Upper lobe of right lung (tissue), 1 donor: ENCODE data around the gene WWOX. TPM values are rescaled to one million over a fixed set of nuclear protein-coding genes. Genes with fewer than 3 reads are reported as not detected.
A peak's percentile ranks its signal among the peaks of the same experiment; 100 is the strongest.

Experiments used
- ATAC-seq: fragments of 200-7000 bp; cut with Tn5 transposase; one replicate; pipeline ENCODE4 v1.9.1; 2020; ENCODE audit warnings: mild to moderate bottlenecking, moderate library complexity
- DNase-seq: peaks from one replicate; pipeline ENCODE4 v3.0.0-alpha.2; 2020
- H3K27ac ChIP-seq: fragments of 200-600 bp; one replicate; pipeline ENCODE4 v1.8.0; 2022
- H3K27me3 ChIP-seq: fragments of 200-600 bp; one replicate; pipeline ENCODE4 v1.8.0; 2022; ENCODE audit warnings: mild to moderate bottlenecking
- H3K36me3 ChIP-seq: fragments of 200-600 bp; one replicate; pipeline ENCODE4 v1.8.0; 2022
- H3K4me1 ChIP-seq: fragments of 200-600 bp; one replicate; pipeline ENCODE4 v1.8.0; 2022
- H3K4me3 ChIP-seq: fragments of 200-600 bp; one replicate; pipeline ENCODE4 v1.8.0; 2022; ENCODE audit warnings: mild to moderate bottlenecking
- H3K9me3 ChIP-seq: fragments of 200-600 bp; one replicate; pipeline ENCODE4 v1.8.0; 2022
- intact Hi-C: fragments of 100-400 bp; cut with DNase I; formaldehyde crosslinking; loops from one replicate; pipeline ENCODE4 v1.11.0; 2022
- total RNA-seq: library from RNA; stranded (reverse); fragmentation: NEBNext Ultra II Directional; extraction: Animal tissue kit (Norgen Biotek cat#: 25700); gene quantifications from one replicate; pipeline ENCODE4 v1.2.1, GENCODE V29; 2021
- TF ChIP-seq, protein P1 (sequence below): fragments of 200-600 bp; IDR thresholded peaks from one replicate; pipeline ENCODE4 v1.8.0; 2022; ENCODE audit warnings: antibody characterized with exemption
- donor health status: DM: no; HTN: yes; CAD: no; lungs with severe emphysema.

The WWOX gene
- total RNA-seq, 1 donor from 2014 or later = 17.0 TPM

- Histone ChIP-seq H3K36me3 (no peaks in the 10 kb centered on the region), H3K27me3 (no peaks in the 10 kb centered on the region), H3K27ac (no peak overlapping the region), H3K4me3 (no peak overlapping the region), H3K4me1 (no peaks in the 10 kb centered on the region), H3K9me3 (no peaks in the 10 kb centered on the region)
- TF ChIP-seq, protein P1, sequence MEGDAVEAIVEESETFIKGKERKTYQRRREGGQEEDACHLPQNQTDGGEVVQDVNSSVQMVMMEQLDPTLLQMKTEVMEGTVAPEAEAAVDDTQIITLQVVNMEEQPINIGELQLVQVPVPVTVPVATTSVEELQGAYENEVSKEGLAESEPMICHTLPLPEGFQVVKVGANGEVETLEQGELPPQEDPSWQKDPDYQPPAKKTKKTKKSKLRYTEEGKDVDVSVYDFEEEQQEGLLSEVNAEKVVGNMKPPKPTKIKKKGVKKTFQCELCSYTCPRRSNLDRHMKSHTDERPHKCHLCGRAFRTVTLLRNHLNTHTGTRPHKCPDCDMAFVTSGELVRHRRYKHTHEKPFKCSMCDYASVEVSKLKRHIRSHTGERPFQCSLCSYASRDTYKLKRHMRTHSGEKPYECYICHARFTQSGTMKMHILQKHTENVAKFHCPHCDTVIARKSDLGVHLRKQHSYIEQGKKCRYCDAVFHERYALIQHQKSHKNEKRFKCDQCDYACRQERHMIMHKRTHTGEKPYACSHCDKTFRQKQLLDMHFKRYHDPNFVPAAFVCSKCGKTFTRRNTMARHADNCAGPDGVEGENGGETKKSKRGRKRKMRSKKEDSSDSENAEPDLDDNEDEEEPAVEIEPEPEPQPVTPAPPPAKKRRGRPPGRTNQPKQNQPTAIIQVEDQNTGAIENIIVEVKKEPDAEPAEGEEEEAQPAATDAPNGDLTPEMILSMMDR = no peak
- DNase-seq = no peak
- ATAC-seq = peak; percentile 80
- intact Hi-C loops = no loop called here
Measured at GRCh38 chr16:78298986-78299385, 199.5 kb downstream of the WWOX start.

GRCh38 chr16:78300469-78300868 is 201.0 kb downstream of the WWOX start:
- Histone ChIP-seq H3K9me3 (no peaks in the 10 kb centered on the region), H3K4me1 (no peaks in the 10 kb centered on the region), H3K36me3 (no peaks in the 10 kb centered on the region), H3K27ac (no peak overlapping the region), H3K4me3 (no peak overlapping the region), H3K27me3 (no peaks in the 10 kb centered on the region)
- TF ChIP-seq, protein P1 = no peak
- ATAC-seq (no peak), DNase-seq (no peak)
- intact Hi-C loops = no loop called here

- ATAC-seq (no peak), DNase-seq (no peak)
- Histone ChIP-seq H3K27ac (no peak overlapping the region), H3K36me3 (no peaks in the 10 kb centered on the region), H3K4me1 (no peaks in the 10 kb centered on the region), H3K4me3 (no peak overlapping the region), H3K27me3 (no peaks in the 10 kb centered on the region), H3K9me3 (no peaks in the 10 kb centered on the region)
- TF ChIP-seq, protein P1 = no peak
- intact Hi-C loops = no loop called here
Measured at GRCh38 chr16:78303946-78304345, 204.5 kb downstream of the WWOX start.

- H3K9me3 ChIP-seq = no peaks in the 10 kb centered on the region
- no peaks in the 10 kb centered on the region for H3K4me1 ChIP-seq
- TF ChIP-seq, protein P1 = no peak
- no peaks in the 10 kb centered on the region for H3K36me3 ChIP-seq
- H3K4me3 ChIP-seq = no peak overlapping the region
- H3K27me3 ChIP-seq = no peaks in the 10 kb centered on the region
- ATAC-seq = no peak
- DNase-seq = no peak
- intact Hi-C loops = no loop called here
- H3K27ac ChIP-seq = no peak overlapping the region
Measured at GRCh38 chr16:78306361-78306760, 206.9 kb downstream of the WWOX start.

DNA sequence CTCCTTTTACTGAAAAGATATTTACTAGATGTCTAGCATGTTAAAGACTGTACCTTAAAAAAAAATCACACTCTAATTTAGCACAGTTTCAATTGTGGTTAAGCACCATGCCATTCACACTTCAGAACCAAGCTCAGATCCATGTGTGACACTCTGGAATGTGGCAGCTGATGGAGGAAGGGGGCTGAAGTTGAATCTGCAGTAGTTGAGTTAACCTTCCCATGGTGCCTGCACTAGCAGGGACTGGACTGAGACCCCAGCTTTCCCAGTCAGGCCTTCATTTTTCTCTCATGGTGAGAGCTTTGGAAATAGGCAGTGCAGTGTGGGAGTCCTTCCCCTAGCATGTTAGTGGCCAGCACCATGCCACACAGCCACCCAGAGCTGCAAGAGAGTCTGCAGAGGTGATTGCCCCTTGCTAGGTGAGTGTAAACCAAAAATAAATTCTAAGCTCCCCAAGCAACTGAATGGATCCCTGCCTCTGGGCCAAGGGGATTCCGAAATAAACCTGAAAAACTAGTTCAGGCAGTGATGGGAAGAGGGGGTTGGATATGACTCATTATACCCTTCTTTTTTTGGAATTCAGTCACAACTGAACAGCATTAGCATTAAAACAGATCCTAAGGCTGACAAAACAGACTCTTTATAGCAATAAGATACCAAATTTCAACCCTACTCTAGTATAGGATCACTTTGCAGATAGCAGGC is 208.5 kb downstream of the WWOX start:
- H3K36me3 ChIP-seq = no peaks in the 10 kb centered on the region
- H3K4me1 ChIP-seq = no peaks in the 10 kb centered on the region
- TF ChIP-seq, protein P1 = no peak
- H3K27ac ChIP-seq = no peak overlapping the region
- intact Hi-C loops = no loop called here
- DNase-seq (no peak), ATAC-seq (peak; percentile 14)
- H3K4me3 ChIP-seq = no peak overlapping the region
- no peaks in the 10 kb centered on the region for H3K9me3 ChIP-seq
- no peaks in the 10 kb centered on the region for H3K27me3 ChIP-seq

DNA sequence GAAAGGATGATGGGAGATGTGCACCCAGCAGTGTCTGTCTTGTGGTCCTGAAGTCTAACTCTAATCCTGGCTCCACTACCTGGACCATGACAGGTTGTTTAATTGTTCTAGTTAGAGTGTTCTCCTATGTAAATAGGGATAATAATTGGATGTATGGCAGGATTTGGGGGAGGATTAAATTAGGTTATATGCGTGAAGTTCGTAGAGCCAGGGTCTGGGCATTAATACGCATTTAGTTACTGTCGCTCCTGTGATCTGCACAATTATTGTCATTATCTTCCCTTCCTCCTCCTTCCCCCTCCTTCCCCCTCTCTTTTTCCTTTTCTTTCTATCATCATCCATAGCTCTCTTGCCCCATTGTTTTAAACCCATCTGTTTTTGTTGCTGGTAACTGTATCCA is 210.3 kb downstream of the WWOX start:
- TF ChIP-seq, protein P1 = no peak
- H3K4me3 ChIP-seq = no peak overlapping the region
- DNase-seq = no peak
- ATAC-seq = no peak
- intact Hi-C loops = no loop called here
- no peaks in the 10 kb centered on the region for H3K4me1 ChIP-seq
- no peak overlapping the region for H3K27ac ChIP-seq
- no peaks in the 10 kb centered on the region for H3K27me3 ChIP-seq
- H3K9me3 ChIP-seq = no peaks in the 10 kb centered on the region
- H3K36me3 ChIP-seq = no peaks in the 10 kb centered on the region
